Measurements from ENCODE around the gene CLEC19A. TPM values are rescaled to one million over a fixed set of nuclear protein-coding genes. Genes with fewer than 3 reads are reported as not detected.

CLEC19A gene
- total RNA-seq, 1 donor from 2014 or later, result not detected

DNA sequence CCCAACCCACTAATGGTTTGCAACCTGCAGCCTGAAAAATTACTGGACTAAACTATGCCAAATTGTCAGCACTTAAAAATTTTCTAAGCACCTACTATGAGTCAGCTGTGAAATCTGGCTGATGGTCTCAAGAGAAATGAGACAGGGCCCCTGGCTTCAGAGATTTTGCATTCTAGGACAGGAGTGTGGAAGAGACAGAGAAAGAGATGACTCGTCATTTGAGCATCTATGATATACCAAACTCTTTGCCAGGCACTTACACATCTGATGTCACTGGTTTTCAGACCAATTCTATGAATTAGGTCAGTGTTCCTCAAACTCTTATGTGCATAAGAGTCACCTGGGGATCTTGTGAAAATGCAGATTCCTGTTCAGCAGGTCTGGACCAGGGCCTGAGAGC is 44.4 kb downstream of the CLEC19A start:
- H3K27ac ChIP-seq, result no peak overlapping the region
- intact Hi-C loops (cut with DNase I), result no loop called here

GRCh38 chr16:19330841-19331397 is 45.4 kb downstream of the CLEC19A start:
- no peaks in the 10 kb centered on the region for H3K27me3 ChIP-seq
- H3K27ac ChIP-seq, result no peak overlapping the region
- H3K36me3 ChIP-seq, result no peaks in the 10 kb centered on the region
- no peaks in the 10 kb centered on the region for H3K9me3 ChIP-seq
- no peaks in the 10 kb centered on the region for H3K4me1 ChIP-seq
- TF ChIP-seq POLR2A (IDR thresholded peaks at IDR 0.05) (no peak), CTCF (IDR thresholded peaks at IDR 0.05) (no peak), POLR2AphosphoS5 (IDR thresholded peaks at IDR 0.05; ENCODE audit: insufficient read depth in 1 of 2, low read depth in 1 of 2) (no peak)
- intact Hi-C loops (cut with DNase I), result no loop called here
- no peak overlapping the region for H3K4me3 ChIP-seq
- no peak for DNase-seq (ENCODE audit: extremely low spot score in 2 of 2)

More for the DNA sequence above, 44.4 kb downstream of the CLEC19A start:
- H3K9me3 ChIP-seq, result no peaks in the 10 kb centered on the region
- no peak for DNase-seq (ENCODE audit: extremely low spot score in 2 of 2)
- no peaks in the 10 kb centered on the region for H3K27me3 ChIP-seq
- H3K36me3 ChIP-seq, result no peaks in the 10 kb centered on the region
- no peaks in the 10 kb centered on the region for H3K4me1 ChIP-seq
- TF ChIP-seq POLR2AphosphoS5 (IDR thresholded peaks at IDR 0.05; ENCODE audit: insufficient read depth in 1 of 2, low read depth in 1 of 2) (no peak), CTCF (IDR thresholded peaks at IDR 0.05) (no peak)
- H3K4me3 ChIP-seq, result no peak overlapping the region

DNA sequence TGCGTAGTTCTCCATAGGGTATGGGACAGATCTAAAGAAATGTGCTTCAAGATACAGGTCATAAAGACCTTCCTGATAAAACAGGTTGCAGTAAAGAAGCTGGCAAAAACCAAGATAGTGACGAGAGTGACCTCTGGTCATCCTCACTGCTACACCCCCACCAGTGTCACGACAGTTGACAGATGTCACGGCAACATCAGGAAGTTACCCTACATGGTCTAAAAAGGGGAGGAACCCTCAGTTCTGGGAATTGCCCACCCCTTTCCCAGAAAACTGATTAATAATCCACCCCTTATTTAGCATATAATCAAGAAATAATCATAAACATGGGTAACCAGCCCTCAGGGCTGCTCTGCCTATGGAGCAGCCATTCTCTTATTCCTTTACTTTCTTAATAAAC is 46.3 kb downstream of the CLEC19A start:
- no peak for DNase-seq (ENCODE audit: extremely low spot score in 2 of 2)
- Histone ChIP-seq H3K9me3 (no peaks in the 10 kb centered on the region), H3K27me3 (no peaks in the 10 kb centered on the region), H3K36me3 (no peaks in the 10 kb centered on the region), H3K4me3 (no peak overlapping the region), H3K27ac (no peak overlapping the region), H3K4me1 (no peaks in the 10 kb centered on the region)
- intact Hi-C loops (cut with DNase I), result no loop called here
- TF ChIP-seq POLR2A (IDR thresholded peaks at IDR 0.05) (no peak), CTCF (IDR thresholded peaks at IDR 0.05) (no peak), POLR2AphosphoS5 (IDR thresholded peaks at IDR 0.05; ENCODE audit: insufficient read depth in 1 of 2, low read depth in 1 of 2) (no peak)

- Histone ChIP-seq H3K27ac (no peak overlapping the region), H3K9me3 (no peaks in the 10 kb centered on the region), H3K27me3 (no peaks in the 10 kb centered on the region), H3K4me3 (no peak overlapping the region), H3K4me1 (no peaks in the 10 kb centered on the region), H3K36me3 (no peaks in the 10 kb centered on the region)
- intact Hi-C loops (cut with DNase I), result no loop called here
- no peak for DNase-seq (ENCODE audit: extremely low spot score in 2 of 2)
- TF ChIP-seq POLR2AphosphoS5 (IDR thresholded peaks at IDR 0.05; ENCODE audit: insufficient read depth in 1 of 2, low read depth in 1 of 2) (no peak), POLR2A (IDR thresholded peaks at IDR 0.05) (no peak), CTCF (IDR thresholded peaks at IDR 0.05) (no peak)
Observed at GRCh38 chr16:19338335-19338734, 52.8 kb downstream of the CLEC19A start.

DNA sequence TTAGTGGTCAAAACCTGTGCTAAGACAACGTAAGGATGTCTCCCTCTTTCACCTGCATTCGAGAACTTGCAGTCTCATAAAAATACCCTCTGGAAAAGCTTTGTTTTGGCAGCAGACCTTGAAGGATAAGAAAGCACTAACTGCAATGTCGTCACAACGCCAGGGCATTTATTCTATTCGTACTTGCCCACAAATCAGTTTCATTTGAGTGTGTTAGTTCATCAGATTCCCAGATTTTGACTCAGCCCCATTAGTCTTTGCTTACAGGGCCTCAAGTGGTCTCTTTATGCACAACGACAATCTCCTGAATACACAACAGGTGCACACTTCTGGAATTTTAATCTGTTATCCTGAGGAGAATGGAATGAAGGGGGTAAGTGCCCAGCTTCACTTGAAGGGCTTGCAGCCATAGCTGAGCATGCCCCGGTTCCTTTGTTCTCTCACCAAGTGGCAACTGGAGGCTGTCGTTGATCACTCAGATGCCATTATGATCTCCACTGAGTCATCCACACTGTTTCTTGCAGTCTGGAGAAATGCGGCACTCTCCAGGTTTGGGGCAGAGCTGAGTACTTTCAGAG is 58.8 kb downstream of the CLEC19A start:
- intact Hi-C loops (cut with DNase I), result no loop called here
- H3K36me3 ChIP-seq, result no peaks in the 10 kb centered on the region
- no peak overlapping the region for H3K27ac ChIP-seq
- no peaks in the 10 kb centered on the region for H3K27me3 ChIP-seq
- no peaks in the 10 kb centered on the region for H3K4me1 ChIP-seq
- TF ChIP-seq POLR2A (IDR thresholded peaks at IDR 0.05) (no peak), POLR2AphosphoS5 (IDR thresholded peaks at IDR 0.05; ENCODE audit: insufficient read depth in 1 of 2, low read depth in 1 of 2) (no peak), CTCF (IDR thresholded peaks at IDR 0.05) (no peak)
- no peak for DNase-seq (ENCODE audit: extremely low spot score in 2 of 2)
- H3K4me3 ChIP-seq, result no peak overlapping the region
- H3K9me3 ChIP-seq, result no peaks in the 10 kb centered on the region

All from vagina (tissue), 2 donors.